ENCODE data around the gene DHX36.

The DHX36 gene

GRCh38 chr3:154323891-154324738, at the start of gene DHX36:
Gene DHX36, minus strand, starts transcription at chr3:154324487. Its CDS starts 71 bp downstream, at chr3:154324416.
- DNase-seq = peak; percentile 89

GRCh38 chr3:154367221-154367620, 42.9 kb upstream of the DHX36 start:
- DNase-seq = no peak

- no peak for DNase-seq
Measured at GRCh38 chr3:154364849-154365248, 40.6 kb upstream of the DHX36 start.

GRCh38 chr3:154361099-154361498, 36.8 kb upstream of the DHX36 start:
- no peak for DNase-seq

GRCh38 chr3:154356009-154356408, 31.7 kb upstream of the DHX36 start:
- DNase-seq = no peak

- DNase-seq = no peak
Measured at GRCh38 chr3:154349223-154349622, 24.9 kb upstream of the DHX36 start.

GRCh38 chr3:154345422-154346122, 21.3 kb upstream of the DHX36 start:
- no peak for DNase-seq

- DNase-seq = no peak
Measured at GRCh38 chr3:154338570-154338969, 14.3 kb upstream of the DHX36 start.

GRCh38 chr3:154338008-154338407, 13.7 kb upstream of the DHX36 start:
- DNase-seq = no peak

GRCh38 chr3:154334973-154335420, 10.7 kb upstream of the DHX36 start:
- DNase-seq = no peak

- no peak for DNase-seq
Measured at GRCh38 chr3:154327871-154328270, 3.6 kb upstream of the DHX36 start.

GRCh38 chr3:154324919-154325318, 632 bp upstream of the DHX36 start:
- DNase-seq = no peak

- DNase-seq = no peak
Measured at GRCh38 chr3:154316974-154317767, 7.1 kb downstream of the DHX36 start.

GRCh38 chr3:154314152-154314551, 10.1 kb downstream of the DHX36 start:
- DNase-seq = no peak

- no peak for DNase-seq
Measured at GRCh38 chr3:154310840-154311239, 13.4 kb downstream of the DHX36 start.

- no peak for DNase-seq
Measured at GRCh38 chr3:154307363-154307762, 16.9 kb downstream of the DHX36 start.

- no peak for DNase-seq
Measured at GRCh38 chr3:154304936-154305335, 19.4 kb downstream of the DHX36 start.

GRCh38 chr3:154304116-154304786, 20.0 kb downstream of the DHX36 start:
- no peak for DNase-seq

GRCh38 chr3:154301561-154301960, 22.7 kb downstream of the DHX36 start:
- DNase-seq = no peak

- no peak for DNase-seq
Measured at GRCh38 chr3:154294016-154294415, 30.3 kb downstream of the DHX36 start.

- no peak for DNase-seq
Measured at GRCh38 chr3:154290187-154290586, 34.1 kb downstream of the DHX36 start.

- DNase-seq = no peak
Measured at GRCh38 chr3:154285221-154285620, 39.1 kb downstream of the DHX36 start.

GRCh38 chr3:154280161-154280560, 44.1 kb downstream of the DHX36 start:
- DNase-seq = no peak
